NCI-H2029 (cell line): ENCODE data around the gene BBS7.

Source experiments
- DNase-seq: peaks from one replicate; lab custom pipeline; 2025; lab: John Stamatoyannopoulos, UW

The BBS7 gene, protein sequence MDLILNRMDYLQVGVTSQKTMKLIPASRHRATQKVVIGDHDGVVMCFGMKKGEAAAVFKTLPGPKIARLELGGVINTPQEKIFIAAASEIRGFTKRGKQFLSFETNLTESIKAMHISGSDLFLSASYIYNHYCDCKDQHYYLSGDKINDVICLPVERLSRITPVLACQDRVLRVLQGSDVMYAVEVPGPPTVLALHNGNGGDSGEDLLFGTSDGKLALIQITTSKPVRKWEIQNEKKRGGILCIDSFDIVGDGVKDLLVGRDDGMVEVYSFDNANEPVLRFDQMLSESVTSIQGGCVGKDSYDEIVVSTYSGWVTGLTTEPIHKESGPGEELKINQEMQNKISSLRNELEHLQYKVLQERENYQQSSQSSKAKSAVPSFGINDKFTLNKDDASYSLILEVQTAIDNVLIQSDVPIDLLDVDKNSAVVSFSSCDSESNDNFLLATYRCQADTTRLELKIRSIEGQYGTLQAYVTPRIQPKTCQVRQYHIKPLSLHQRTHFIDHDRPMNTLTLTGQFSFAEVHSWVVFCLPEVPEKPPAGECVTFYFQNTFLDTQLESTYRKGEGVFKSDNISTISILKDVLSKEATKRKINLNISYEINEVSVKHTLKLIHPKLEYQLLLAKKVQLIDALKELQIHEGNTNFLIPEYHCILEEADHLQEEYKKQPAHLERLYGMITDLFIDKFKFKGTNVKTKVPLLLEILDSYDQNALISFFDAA

DNA sequence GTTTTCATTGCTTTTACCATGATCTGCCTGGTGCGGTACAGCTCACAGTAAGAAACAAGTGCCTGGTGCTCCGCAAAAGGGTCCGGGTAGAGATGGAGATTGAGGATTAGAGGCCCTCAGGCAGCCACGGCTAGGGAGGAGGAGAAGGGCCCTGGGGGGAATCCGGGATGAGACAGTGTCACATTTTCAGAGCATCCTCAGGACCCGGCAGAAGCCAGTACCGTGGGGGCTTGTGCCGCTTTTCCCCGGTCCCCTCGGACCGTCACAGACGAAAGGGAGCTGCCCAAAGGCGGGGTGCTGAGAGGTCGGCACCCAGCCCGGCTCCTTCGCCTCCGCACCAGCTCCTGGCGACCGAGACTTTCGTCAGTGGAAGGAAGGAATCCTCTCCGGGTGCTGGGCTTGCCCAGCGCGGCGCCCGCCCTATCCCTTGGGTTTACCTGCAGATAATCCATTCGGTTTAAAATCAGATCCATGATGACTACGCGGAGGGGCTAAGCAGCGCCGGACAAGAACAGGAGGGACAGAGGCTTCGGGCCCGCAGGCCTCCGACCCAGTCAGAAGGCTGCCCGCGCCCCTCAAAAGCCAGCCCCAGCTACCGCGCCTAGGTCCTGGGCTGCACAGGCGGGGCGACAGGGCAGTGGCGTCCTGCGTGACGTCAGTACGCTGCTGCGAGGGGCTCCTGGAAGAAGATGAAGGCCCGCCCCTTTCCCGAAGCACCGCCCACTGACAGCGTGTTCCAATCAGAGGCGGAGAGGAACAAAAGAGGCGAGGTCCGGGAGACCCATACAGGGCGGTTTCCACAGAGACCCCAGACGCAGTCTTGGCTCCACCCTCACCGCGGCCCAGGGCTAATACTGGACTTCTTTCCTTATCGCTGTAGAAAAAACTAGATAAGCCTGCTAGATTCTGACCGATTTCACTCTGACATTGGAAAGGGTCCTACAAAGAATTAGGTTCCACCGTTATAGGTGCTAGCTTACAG lies at the start of gene BBS7:
Gene BBS7 (minus strand): TSS at position 634 of the 982 bp plus-strand sequence. CDS start 161 bp downstream, at position 473.
- peak; percentile 93 for DNase-seq

DNA sequence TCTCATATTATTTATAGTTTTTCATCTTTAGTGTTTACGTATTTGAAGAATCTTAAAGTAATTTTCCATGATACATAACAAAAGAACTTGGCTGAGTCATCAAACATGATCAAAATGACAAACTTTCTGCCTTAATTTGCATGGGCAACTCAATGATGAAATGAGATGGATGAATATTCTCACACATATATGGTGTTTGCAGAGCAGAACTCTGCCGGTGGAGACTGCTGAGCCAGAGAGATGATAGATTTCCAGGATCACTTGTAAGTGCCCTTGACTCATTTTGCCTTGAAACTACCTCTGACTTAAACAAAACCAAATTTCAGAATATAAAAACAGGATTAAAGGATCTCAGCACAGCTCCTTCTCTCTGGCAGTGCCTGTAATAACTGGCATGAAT lies 43.4 kb upstream of the BBS7 start:
- no peak for DNase-seq

DNA sequence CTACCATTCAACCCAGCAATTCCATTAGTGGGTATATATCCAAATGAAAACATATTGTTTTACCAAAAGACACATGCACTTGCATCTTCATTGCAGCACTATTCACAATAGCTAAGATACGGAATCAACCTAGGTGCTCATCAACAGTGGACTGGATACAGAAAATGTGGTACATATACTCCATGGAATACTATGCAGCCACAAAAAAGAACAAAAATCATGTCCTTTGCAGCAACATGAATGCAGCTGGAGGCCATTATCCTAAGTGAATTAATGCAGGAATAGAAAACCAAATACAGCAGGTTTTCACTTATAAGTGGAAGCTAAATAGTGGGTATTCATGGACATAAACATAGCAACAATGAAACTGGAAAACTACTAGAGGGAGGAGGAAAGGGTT lies 38.1 kb upstream of the BBS7 start:
- no peak for DNase-seq

DNA sequence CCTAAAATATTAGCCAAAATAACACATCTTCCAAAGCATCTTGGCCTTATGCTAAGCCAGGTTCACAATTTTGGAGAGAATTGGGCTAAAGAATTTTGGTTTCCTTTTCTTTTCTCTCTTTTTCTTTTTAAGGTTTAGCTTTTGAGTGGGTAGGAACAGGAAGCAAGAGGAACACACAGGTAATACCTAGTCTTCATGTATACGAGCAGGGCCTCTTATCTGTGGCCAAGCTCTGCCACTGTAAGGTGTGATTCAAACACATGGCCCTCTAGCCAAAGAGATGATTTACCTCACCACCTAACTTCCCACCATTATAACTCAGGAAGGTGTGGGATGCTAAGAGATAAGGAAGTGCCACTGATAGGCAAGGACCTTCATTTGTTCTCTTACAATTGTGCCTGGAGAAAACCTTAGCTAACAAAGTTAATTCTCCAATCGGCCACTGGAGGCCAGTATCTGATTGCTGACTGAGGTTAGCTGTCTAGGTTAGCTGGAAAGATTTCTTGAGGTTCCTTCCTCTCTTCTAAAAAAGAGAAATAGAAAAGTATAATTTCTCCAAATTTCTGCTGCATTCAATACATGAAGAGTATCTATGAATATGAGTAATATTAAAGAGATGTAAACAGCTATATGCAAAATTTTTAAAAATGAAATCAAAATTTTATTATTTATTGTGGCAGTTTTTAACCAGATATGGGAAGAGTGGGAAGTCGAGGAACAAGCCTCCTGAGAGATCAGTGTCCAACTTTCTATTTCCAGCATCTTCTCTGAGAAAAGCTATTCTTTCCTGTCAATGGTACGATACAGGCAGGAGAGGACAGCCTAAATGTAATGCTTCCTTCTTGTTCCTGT lies 30.1 kb upstream of the BBS7 start:
- DNase-seq = peak; percentile 6

DNA sequence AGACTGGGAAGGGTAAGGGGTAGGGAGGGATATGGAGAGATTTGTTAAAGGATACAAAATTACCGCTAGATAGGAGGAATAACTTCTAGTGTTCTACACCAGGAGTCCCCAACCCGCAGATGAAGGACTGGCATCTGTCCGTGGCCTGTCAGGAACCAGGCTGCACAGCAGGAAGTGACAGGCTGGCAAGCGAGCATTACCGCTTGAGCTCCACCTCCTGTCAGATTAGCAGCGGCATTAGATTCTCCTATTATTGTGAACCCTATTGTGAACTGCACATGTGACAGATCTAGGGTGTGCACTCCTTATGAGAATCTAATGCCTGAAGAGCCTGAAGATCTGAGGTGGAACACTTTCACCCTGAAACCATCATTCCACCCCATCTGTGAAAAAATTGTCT lies 27.9 kb upstream of the BBS7 start:
- no peak for DNase-seq

DNA sequence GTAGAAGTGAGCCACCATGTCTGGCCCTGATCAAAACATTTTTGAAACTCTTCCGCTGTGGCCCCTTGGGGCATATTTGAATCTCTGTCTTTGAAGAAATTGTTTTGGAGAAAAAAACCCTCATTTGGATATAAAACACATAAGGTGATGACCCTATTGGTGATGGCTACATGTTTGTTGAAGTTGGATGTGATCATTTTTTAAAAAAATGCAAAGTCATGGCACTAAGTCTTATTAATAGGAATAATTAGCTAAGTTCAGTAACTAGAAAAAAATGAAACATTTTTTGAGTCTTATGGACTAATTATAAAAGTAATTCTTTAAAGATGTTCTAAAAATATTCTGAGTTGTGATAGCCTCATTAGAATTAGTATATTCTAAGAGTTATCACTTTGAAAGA lies 17.9 kb upstream of the BBS7 start:
- no peak for DNase-seq

- DNase-seq = no peak
Observed at GRCh38 chr4:121885115-121885514, 14.8 kb upstream of the BBS7 start.

GRCh38 chr4:121881158-121881557 lies 10.9 kb upstream of the BBS7 start:
- no peak for DNase-seq

DNA sequence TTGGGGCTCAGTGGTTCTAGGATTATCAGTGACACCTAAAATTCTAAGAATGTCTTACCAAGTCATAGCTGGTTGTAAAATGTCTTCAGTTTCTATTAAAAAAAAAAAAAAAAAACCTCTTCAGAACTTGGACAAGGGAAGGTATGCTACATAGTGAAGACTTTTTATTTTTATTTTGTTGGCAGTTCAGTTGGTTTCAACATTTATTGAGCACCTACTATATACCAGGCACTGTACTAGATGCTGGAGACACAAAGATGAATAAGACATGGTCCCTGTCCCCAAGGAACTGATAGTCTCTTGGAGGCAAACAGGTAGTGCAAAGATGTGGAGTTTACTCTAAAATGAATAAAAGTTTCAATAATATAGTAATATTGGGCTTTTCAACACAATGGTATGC lies 8.9 kb upstream of the BBS7 start:
- no peak for DNase-seq

- no peak for DNase-seq
Observed at GRCh38 chr4:121877041-121877773, 6.9 kb upstream of the BBS7 start.

DNA sequence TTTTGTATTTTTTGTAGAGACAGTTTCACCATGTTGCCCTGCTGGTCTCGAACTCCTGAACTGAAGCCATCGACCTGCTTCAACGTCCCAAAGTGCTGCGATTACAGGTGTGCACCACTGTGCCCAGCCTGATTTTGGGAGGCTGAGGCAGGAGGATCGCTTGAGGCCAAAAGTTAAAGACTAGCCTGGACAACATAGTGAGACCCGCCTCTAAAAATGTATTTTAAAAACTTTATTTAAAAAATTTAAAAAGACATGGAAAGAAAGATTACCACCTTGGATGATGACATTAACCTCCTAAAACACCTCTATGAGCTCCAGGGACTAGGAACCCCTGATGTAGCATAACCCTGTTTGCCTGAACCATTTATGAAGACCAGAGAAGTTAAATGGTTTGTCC lies 5.8 kb upstream of the BBS7 start:
- DNase-seq = no peak

GRCh38 chr4:121875652-121876051 lies 5.4 kb upstream of the BBS7 start:
- DNase-seq = no peak

GRCh38 chr4:121873604-121874003 lies 3.3 kb upstream of the BBS7 start:
- no peak for DNase-seq

GRCh38 chr4:121863799-121864198 lies 6.5 kb downstream of the BBS7 start:
- no peak for DNase-seq

DNA sequence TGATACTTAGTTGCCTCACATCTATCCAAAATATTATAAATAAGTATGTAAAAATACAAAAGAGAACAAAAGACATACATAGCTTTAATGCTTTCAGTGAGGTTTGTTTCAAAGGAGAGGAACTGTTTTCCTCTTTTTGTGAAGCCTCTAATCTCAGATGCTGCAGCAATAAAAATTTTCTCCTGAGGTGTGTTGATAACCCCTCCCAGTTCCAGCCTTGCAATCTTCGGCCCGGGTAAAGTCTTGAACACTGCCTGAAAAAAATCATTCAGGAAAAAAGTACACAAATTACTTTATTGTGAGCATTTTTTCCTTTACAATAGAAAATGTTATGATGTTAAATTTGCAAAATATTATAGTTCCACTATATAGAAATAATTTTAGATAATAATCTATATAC lies 8.8 kb downstream of the BBS7 start:
- no peak for DNase-seq

- no peak for DNase-seq
Observed at GRCh38 chr4:121860121-121860520, 10.2 kb downstream of the BBS7 start.

DNA sequence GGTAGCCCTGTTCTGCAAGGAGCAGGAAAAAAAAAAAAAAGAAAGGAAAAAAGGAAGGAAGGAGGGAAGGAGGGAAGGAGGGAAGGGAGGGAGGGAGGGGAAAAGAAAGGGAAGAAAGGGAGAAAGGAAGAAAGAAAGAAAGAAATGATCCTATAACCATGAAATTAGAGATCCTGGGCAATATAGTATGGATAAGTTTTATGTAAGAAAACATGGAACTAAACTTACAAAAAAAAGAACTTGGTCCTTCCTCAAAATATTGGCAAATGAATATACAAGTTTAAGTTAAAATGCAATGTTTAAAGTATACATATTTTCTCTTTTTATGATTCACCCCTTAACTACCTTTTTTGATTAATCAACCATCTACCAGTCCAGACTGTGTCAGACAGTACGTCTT lies 18.9 kb downstream of the BBS7 start:
- no peak for DNase-seq

- DNase-seq = no peak
Observed at GRCh38 chr4:121846662-121847061, 23.6 kb downstream of the BBS7 start.

GRCh38 chr4:121842862-121843261 lies 27.4 kb downstream of the BBS7 start:
- DNase-seq = no peak

GRCh38 chr4:121838136-121838535 lies 32.1 kb downstream of the BBS7 start:
- no peak for DNase-seq

DNA sequence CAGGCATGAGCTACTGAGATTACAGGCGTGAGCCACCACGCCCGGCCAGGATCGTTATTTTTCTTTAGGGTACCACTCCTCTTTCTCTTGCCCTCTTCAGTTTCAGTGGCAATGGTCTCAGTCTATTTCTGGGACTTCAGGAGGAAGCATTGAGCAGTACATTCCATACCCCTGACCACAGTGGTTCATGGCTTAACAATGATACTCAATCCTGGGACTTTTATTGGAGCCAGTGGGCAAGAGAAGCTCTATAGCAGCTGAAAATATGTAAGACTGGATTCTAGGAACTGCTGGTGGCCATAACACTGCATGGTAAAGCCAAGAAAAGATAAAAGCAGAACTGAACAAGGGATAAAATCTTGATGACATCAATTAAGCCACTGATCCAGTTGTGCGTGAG lies 40.8 kb downstream of the BBS7 start:
- DNase-seq = no peak
